GM21825 (cell line): Measurements from ENCODE around the gene CGREF1.
"Not testable (repeated sequence)": the region's sequence is repeated elsewhere in the genome, so short reads cannot be mapped to it uniquely, and the experiment has no call there.

ENCODE experiments used
- ATAC-seq: cut with Tn5 transposase; IDR thresholded peaks from one replicate; pipeline ENCODE4 v1.9.1; 2021; ENCODE audit warnings: mild to moderate bottlenecking, moderate library complexity; ENCODE audit not compliant: unreplicated experiment

The CGREF1 gene

DNA sequence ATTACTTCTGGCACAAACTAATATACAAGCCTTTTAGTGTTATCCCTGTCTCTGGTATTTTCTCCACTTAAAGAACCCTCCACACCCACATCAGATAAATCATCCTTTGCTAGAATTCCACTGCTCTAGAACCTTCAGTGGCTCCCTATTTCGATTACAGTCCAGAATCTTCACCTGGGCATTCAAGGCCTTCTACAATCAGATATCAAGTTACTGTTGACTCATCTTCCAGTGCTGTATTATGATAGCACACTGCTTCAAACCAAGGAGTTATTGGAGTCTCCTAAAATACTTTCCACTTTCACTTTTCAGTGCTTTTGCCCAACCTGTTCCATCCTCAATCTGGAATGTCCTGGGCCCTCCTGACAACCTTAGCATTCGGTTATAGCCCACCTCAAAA, 3.4 kb downstream of the CGREF1 start:
- ATAC-seq: no peak

DNA sequence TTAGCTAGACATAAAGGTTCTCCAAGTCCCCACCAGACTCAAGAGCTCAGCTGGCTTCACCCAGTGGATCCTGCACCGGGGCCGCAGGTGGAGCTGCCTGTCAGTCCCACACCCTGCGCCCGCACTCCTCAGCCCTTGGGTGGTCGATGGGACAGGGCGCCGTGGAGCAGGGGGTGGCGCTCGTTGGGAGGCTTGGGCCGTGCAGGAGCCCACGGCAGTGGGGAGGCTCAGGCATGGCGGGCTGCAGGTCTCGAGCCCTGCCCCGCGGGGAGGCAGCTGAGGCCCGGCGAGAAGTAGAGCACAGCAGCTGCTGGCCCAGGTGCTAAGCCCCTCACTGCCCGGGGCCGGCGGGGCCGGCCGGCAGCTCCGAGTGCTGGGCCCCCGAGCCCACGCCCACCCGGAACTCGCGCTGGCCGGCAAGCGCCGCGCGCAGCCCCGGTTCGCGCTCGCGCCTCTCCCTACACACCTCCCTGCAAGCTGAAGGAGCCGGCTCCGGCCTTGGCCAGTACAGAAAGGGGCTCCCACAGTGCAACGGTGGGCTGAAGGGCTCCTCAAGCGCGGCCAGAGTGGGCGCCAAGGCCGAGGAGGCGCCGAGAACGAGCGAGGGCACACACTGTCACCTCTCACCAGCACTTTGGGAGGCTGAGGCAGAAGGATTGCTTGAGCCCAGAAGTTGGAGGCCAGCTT, 7.4 kb downstream of the CGREF1 start:
- ATAC-seq: not testable (repeated sequence)

DNA sequence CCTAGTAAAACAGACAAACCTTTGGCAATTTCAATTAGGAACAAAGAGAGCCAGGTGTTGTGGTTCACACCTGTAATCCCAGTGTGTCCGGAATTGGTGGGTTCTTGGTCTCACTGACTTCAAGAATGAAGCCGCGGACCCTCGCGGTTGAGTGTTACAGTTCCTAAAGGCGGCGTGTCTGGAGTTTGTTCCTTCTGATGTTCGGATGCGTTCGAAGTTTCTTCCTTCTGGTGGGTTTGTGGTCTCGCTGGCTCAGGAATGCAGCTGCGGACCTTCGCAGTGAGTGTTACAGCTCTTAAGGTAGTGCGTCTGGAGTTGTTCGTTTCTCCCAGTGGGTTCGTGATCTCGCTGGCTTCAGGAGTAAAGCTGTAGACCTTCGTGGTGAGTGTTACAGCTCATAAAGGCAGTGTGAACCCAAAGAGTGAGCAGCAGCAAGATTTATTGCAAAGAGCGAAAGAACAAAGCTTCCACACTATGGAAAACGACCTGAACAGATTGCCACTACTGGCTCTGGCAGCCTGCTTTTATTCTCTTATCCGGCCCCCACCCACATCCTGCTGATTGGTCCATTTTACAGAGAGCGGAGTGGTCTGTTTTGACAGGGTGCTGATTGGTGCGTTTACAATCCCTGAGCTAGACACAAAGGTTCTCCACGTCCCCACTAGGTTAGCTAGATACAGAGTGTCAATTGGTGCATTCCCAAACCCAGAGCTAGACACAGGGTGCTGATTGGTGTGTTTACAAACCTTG, 8.2 kb downstream of the CGREF1 start:
- not testable (repeated sequence) for ATAC-seq

DNA sequence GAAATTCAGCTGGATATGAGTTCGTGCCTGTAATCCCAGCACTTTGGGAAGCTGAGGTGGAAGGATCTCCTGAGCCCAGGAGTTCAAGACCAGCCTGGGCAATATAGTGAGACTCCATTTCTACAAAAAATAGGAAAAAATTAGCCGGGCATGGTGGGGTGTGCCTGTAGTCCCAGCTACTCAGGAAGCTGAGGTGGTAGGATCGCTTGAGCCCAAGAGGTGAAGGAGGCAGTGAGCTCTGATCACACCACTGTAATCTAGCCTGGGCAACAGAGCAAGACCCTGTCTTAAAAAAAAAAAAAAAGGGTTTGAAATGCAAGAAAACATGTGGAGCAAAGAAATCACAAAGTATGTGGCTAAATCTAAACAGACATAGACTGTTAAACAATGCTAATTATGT, 9.8 kb downstream of the CGREF1 start:
- no peak for ATAC-seq

DNA sequence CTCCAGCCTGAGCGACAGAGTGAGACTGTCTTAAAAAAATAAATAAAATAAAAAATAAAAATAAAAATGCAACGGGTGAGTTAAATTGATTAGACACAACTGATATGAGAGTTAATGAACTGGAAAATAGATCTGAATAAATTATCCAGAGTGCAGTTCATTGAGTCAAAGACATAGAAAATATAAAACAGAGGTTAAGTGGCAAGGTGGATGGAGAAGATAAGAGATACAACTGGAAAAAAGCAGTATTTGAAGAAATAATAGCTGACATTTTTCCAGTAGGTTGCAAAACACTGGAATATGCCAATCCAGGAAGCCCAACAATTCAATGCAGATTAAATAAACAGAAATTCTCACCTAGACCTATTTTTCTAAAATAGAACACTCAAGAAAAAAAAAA, 10.7 kb downstream of the CGREF1 start:
- no peak for ATAC-seq

DNA sequence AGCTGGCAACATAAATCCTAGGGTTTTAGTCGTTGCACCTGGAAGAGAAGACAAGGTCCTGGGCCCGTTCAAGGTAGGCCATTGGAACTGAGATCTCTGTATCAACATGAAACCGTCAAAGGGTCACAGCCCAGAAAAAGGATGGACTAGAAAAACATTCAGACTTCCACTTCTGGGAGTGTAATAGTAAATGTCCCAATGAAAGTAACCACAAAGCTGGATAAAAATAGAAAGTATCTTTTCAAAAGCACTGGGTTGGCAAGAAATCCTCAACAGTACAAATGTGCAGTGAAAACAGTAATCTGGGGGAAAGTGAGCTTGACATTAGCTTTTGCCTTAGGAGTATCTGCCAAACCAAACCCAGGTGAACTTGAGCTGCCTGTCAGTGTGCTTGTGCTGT, 12.9 kb downstream of the CGREF1 start:
- no peak for ATAC-seq

DNA sequence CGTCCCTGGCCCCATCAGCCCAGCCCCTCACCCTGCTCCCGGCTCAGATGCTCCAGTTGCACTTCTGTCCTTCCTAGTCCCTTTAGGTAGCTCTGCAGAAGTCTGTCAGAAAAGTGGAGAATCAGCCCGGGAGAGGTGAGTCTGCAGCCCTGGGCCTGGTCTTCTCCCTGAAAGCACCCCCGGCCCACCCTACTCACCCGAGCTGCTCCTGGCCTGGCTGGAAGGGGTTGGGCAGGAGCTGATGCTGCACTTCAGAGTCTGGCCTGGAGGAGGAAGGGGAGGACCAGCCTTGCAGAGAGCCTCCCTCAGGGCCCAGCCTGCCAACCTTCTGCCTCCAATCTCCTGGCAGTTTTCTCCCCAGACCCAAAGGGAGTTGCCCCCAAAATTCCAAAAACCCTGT, 16.6 kb downstream of the CGREF1 start:
- no peak for ATAC-seq

DNA sequence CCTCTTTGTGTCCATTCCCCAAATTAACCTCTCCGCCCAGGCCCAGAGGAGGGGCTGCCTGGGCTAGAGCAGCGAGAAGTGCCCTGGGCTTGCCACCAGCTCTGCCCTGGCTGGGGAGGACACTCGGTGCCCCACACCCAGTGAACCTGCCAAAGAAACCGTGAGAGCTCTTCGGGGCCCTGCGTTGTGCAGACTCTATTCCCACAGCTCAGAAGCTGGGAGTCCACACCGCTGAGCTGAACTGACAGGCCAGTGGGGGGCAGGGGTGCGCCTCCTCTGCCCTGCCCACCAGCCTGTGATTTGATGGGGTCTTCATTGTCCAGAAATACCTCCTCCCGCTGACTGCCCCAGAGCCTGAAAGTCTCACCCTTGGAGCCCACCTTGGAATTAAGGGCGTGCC, 18.9 kb downstream of the CGREF1 start:
- ATAC-seq: no peak

DNA sequence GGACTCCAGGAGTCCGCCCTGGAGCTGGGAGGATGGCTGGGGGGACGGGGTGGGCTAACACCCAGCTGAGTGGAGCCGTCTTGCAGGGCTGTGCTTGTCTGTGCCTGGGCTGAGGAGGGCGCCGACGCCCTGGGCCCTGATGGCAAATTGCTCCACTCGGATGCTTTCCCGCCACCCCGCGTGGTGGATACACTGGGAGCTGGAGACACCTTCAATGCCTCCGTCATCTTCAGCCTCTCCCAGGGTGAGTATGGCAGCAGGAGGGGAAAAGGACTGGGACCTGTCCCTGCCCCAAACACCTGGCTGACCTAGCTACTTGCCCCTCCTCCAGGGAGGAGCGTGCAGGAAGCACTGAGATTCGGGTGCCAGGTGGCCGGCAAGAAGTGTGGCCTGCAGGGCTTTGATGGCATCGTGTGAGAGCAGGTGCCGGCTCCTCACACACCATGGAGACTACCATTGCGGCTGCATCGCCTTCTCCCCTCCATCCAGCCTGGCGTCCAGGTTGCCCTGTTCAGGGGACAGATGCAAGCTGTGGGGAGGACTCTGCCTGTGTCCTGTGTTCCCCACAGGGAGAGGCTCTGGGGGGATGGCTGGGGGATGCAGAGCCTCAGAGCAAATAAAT, 19.5 kb downstream of the CGREF1 start:
- ATAC-seq: no peak

DNA sequence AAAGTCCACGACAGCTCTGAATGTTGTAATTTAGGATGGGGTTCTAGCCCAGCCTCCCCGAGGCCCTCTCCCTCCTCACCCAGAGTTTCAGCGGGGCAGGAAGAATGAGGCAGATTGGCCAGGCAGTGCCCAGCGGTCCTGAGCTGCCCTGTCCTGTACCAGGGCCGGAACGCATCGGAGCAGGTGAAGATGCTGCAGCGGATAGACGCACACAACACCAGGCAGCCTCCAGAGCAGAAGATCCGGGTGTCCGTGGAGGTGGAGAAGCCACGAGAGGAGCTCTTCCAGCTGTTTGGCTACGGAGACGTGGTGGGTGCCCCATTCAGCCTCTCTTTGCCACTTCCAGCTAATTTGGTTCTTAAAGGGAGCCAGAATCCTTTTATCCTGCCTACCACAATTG, 21.6 kb downstream of the CGREF1 start:
- no peak for ATAC-seq

DNA sequence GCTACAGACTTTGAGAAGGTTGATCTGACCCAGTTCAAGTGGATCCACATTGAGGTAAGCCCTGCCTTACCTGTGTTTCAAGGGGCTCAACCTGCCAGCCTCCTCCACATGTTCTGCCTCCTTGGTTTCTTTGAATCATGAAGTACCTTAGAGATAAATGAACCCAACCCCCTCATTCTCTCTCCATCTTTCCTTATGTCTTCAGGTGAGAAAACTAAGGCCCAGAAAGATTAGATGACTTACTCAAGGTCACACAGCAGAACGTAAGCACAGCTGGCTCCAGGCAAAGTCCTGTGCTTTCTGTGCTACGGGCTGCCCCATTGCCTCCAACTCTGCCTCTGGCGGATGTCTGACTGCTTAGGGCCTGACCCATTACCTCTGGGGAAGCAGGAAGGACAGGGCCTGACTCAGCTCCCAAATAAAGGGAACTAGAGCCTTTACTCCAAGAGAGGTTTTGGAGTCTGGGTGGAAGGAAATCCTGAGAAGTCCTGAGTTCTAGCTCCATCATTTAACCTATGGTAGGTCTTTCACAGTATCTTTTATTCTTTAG, 22.1 kb downstream of the CGREF1 start:
- ATAC-seq: no peak

DNA sequence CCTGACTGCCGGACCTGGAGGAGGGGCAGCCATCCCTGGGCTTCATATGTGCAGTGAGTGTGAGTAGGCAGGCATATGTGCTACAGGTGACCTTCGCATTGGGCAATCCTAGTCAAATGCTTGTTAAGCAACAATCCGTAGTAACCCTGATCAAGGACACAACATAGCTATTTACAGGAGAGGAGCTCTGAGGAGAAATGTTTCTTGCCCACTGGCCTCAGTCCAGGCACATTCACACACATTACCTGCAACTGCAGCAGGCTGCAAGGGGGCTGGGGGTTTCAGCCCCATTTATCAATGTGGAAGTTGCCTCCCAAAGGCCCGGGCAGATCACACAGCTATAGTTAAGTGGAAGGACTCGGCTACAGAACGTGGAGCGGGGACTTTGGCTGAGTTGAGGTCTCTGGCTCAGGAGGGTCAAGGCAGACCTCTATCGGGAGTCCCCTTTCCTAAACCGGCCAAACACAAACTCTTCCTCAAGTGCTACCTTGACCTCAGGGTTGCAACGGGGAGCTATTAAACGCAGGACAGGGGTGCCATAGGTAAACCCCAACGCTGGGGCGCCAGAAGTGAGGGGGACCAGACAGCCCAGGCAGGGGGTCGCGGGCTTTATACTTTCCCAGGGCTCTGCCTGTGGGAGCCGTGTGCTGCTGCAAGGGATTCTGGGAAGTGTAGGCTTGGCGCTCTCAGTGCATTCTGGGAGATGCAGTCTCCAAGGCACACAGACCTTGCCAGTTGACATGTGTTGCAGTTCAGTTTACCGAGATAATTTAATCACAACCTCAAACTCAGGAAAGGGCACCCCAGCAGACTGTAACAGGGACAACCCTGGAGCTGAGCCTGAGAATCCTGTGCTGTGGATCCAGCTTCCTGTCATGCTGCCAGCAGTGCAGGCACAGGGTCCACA, 22.9 kb downstream of the CGREF1 start:
- ATAC-seq: no peak

DNA sequence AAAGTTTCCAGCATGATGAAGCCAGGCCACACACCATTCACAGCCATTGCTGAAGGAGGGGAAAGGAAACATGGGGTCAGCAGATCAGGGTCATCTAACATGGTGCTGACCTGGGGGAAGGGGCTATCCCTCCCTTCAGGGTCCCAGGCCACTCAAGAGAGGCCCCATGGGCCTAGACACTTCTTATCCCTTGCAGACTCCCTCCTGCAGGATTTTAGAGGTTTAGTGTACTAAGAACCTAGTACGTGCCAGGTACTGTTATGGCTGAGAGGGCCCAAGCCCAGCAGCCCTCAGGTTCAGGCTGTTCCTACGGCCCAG, 23.5 kb downstream of the CGREF1 start:
- ATAC-seq: no peak

DNA sequence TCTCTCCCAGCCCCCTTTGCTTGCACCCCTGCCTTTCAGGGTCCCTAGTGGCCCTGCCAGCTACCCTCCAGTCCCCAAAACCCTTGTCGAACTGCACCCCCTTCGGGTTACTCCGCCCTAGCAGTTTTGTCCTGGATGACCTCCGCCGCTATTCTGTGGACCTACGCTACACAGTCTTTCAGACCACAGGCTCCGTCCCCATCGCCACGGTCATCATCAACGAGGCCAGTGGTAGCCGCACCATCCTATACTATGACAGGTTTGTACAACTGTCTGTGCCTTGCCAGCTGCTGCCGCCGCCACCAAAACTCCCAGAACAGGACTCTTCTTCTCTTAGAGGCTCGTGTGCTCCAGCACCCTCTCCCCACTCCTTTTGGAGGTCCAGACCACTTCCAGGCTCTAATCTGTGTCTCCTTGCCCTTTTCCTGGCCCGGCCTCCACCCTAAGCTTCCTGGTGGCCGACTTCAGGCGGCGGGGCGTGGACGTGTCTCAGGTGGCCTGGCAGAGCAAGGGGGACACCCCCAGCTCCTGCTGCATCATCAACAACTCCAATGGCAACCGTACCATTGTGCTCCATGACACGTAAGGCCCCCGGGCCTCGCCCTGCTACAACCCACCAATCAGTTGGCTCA, 24.5 kb downstream of the CGREF1 start:
- no peak for ATAC-seq

DNA sequence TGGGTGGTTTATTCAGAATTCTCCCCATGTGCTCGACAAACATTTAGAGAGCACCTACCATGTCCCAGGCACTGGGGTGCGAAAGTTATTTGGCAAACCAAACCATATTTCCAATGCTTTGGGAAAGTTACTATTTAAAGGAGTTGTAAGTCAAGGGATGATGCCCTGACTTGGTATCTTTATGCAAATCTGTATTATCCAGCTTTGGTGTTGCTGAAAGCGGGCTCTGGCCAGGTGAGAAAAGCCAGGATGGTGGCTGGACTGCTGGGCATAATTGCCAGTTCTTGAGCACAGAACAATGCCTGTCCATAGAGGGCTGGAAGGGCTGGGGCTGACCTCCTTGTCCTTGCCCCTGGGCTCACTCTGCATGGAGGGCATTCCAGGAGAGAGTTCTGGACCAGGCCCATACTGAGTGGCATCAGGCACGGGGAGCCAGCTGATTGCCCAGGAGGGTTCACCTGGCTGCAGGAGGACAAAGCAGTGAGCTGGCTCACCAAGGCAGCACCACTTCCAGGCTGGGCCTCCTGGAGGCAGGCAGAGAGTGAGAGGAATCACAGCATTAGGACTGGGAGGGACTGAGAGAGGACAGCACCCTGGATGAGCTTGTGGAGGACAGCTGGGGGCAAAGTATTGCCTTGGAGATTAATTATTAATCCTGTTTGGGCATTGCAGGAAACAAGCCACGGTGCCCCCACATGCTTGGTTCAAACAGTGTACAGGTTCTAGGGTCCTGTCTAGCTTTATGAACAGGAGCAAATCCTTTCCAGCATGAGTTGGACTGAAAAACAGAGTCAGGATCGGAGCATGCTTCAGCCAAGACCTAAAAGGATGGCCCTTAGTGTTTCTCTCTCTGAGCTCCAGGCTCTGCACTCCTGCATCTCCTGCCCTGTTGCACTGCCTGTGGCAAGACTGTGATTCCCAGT, 25.2 kb downstream of the CGREF1 start:
- no peak for ATAC-seq

DNA sequence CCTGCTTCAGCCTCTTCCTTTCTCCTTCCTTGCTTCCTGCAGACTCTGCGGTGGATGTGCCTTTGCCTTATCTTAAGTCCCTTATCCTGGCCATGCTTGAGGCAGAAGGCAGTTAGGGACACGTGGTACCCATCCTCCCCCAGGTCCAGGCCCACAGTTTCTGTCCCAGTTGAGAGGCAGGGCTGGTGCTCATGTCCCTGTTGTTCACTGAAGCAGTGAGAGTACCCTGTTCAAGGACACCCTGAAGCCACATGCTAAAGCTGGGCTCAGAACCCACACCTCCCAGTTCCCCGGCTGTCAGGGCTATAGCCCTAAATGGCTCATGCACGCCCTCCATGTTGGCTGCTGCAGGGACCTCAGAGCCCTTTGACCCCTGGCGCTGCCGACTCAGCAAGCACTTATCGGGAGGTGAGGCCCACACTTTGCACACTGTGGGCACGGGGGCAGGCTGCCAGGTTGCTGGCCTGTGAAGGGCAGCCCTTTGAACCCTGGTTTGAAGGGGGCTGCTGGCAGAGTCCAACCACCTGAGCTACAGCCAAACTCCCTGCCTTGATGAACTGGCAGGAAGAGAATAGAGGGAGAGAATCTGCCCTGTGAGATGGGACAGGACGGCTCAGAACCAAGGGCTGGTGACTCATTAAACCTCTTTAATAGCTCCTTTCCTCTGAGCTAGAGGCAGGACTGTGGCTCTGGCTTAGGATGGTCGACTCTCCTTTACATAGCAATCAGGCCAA, 26.1 kb downstream of the CGREF1 start:
- no peak for ATAC-seq

DNA sequence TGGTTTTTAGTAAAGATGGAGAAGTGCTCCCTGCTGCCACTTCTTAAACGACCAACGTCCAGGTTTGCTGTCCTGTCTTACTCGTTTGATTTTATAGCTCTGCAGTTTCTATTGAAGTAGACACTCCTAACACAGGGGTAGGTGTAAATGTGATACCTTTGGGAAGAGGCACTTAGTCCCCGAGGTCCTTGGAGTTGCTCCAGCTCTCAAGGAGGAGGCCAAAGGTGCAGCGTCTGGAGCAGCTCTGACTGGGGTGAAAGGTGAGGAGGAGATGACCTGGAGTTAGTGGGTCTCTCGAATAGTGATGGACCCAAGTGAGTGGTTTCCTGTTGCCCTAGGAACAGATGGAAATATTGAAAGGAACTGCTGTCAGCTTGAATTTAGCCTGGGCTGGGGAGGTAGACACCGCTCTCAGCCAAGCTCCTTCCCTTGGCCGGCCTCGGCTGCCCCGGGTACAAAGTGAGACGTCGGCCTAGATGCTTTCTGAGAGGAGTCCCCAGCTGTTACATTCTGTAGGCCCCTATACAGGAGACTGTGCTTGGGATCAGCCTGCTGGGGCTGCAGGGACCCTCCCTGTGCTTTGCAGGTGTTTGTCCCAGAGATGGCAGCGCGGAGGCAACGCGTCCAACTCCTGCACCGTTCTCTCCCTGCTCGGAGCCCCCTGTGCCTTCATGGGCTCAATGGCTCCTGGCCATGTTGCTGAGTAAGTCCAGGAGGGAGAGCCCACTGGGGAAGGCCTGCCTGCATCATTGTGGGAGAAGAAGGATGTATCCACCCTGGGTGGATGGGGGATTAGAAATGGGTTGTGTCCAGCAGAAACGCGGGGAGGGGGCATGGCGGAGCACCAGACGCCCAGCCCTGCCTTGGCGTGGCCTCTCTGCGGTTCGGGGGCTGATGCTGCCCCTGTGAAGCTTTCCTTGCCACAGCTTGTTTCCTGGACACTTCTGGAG, 26.9 kb downstream of the CGREF1 start:
- ATAC-seq: no peak
